ENCODE data around the gene ZNF791. TPM values are rescaled to one million over a fixed set of nuclear protein-coding genes. Genes with fewer than 3 reads are reported as not detected.
"Not testable (repeated sequence)": the region's sequence is repeated elsewhere in the genome, so short reads cannot be mapped to it uniquely, and the experiment has no call there.

The ZNF791 gene
- total RNA-seq = 10 to 100 TPM; 33.4 to 54.6 (median 43.9) TPM
- 34.5 TPM for total RNA-seq (2013)
- 38.8 to 164 (median 81.8) reads per million in 29 experiments for total RNA-seq

- peaks cover 43 to 50% (median 48%) of the 10 kb centered on the region in 3 donors for H3K4me1 Mint-ChIP-seq
- H3K36me3 Mint-ChIP-seq = peaks cover 10% of the 10 kb centered on the region
- Histone ChIP-seq H3K36me3 (ENCODE audit: control insufficient read depth in 2 of 2, extremely low read depth in 1 of 2, insufficient read depth in 1 of 2, low read length in 1 of 2) (peaks cover 0 to 18% of the 10 kb centered on the region in 2 donors), H3K27ac (ENCODE audit: low read length) (peak within 1 kb of the TSS; percentile 95), H3K4me3 (ENCODE audit: control insufficient read depth in 1 of 2, extremely low read depth in 1 of 2, low read length in 1 of 2) (peak within 1 kb of the TSS; percentile 98 to 100), H3K27me3 (replicated peaks in 1 of 2; ENCODE audit: control insufficient read depth in 2 of 2, extremely low read depth in 1 of 2, insufficient read depth in 2 of 2, low read length in 1 of 2) (no peaks in the 10 kb centered on the region), H3K9me3 (no peaks in the 10 kb centered on the region), H3K4me1 (ENCODE audit: control insufficient read depth in 1 of 2, extremely low read depth in 1 of 2, insufficient read depth in 2 of 2, low read length in 2 of 2) (peaks cover 20 to 56% of the 10 kb centered on the region in 2 experiments)
- peak; percentile 85 to 95 (median 92) for ATAC-seq (replicated peaks in 1 of 4)
- POLR2A ChIA-PET = interaction anchor here in 1 of 2 donors (0.6 to 0.7 kb wide), 2 partner anchors 23 to 126 kb away, joined by 5 to 6 read pairs; partner anchors contain the start of gene GET3
- peak within 1 kb of the TSS; percentile 98 to 99 for H3K27ac Mint-ChIP-seq
- CTCF ChIA-PET = interaction anchor here in 1 of 2 donors (0.6 to 2.0 kb wide), 2 partner anchors 29 to 1893 kb away, joined by 5 to 11 read pairs; no protein-coding TSS in a partner anchor
- H3K4me3 Mint-ChIP-seq = peak within 1 kb of the TSS; percentile 99 to 100 (median 99)
- peak; percentile 88 to 99 (median 96) for DNase-seq
- no peaks in the 10 kb centered on the region for H3K9me3 Mint-ChIP-seq
- H3K27me3 Mint-ChIP-seq = no peaks in the 10 kb centered on the region
- WGBS (ENCODE audit: insufficient coverage) = under 1% methylated on average over 52 of the region's 61 CpGs
Measured at GRCh38 chr19:12610540-12611360, at the start of gene ZNF791, which contains the start of gene ZNF490. Gene ZNF791 (plus strand): TSS chr19:12610920. CDS start chr19:12611080, 160 bp downstream. Gene ZNF490 (minus strand): TSS chr19:12610813. CDS start chr19:12610680, 133 bp downstream.

DNA sequence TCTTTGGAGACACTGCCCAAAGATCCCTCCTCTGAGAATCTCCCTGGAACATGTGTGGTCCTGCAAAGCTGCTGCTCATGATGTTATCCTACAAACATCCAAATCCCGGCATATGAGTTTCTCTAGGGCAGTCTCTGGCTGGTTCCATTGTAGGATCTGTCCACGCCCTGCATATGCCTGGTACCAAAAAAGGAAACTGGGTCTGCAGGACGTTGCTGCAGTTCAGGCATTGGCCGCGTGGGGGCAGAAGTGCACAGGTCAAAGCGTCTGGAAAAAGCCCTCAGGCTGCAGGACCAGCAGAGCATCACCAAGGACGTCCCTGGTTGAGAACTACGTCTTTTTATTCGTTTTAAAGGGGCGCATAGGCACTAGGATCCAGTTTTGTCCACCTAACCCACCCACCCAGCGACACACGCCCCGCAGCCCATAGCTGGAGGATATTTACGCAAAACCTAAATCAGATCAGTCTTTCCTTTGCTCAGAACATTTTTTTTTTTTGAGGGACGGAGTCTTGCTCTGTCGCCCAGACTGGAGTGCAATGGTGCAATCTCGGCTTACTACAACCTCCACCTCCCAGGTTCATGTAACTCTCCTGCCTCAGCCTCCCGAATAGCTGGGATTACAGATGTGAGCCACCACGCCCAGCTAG, 46.6 kb upstream of the ZNF791 start:
- H3K4me1 ChIP-seq (ENCODE audit: control insufficient read depth in 1 of 2, extremely low read depth in 1 of 2, insufficient read depth in 2 of 2, low read length in 2 of 2) = peaks cover 0 to 6% of the 10 kb centered on the region in 2 experiments
- Mint-ChIP-seq H3K4me1 (peaks cover 4 to 6% (median 5%) of the 10 kb centered on the region in 3 donors), H3K27me3 (peaks cover 0 to 1% of the 10 kb centered on the region in 2 donors), H3K27ac (peak overlapping the region in 1 of 2 donors; percentile 12), H3K36me3 (no peaks in the 10 kb centered on the region), H3K9me3 (no peaks in the 10 kb centered on the region), H3K4me3 (no peak overlapping the region)
- no peaks in the 10 kb centered on the region for H3K9me3 ChIP-seq
- no peaks in the 10 kb centered on the region for H3K36me3 ChIP-seq (ENCODE audit: control insufficient read depth in 2 of 2, extremely low read depth in 1 of 2, insufficient read depth in 1 of 2, low read length in 1 of 2)
- peak; percentile 94 to 96 (median 95) for ATAC-seq (replicated peaks in 1 of 4)
- POLR2A ChIA-PET = no interaction called here
- WGBS (ENCODE audit: insufficient coverage) = 16% methylated on average over 13 of the region's 19 CpGs
- CTCF ChIA-PET = interaction anchor here (0.5 to 1.5 kb wide), 10 partner anchors 15 to 283 kb away, joined by 3 to 7 read pairs (median 4); no protein-coding TSS in a partner anchor
- no peak overlapping the region for H3K4me3 ChIP-seq (ENCODE audit: control insufficient read depth in 1 of 2, extremely low read depth in 1 of 2, low read length in 1 of 2)
- peak; percentile 66 to 94 (median 86) for DNase-seq
- H3K27ac ChIP-seq (ENCODE audit: low read length) = no peak overlapping the region
- no peaks in the 10 kb centered on the region for H3K27me3 ChIP-seq (replicated peaks in 1 of 2; ENCODE audit: control insufficient read depth in 2 of 2, extremely low read depth in 1 of 2, insufficient read depth in 2 of 2, low read length in 1 of 2)

DNA sequence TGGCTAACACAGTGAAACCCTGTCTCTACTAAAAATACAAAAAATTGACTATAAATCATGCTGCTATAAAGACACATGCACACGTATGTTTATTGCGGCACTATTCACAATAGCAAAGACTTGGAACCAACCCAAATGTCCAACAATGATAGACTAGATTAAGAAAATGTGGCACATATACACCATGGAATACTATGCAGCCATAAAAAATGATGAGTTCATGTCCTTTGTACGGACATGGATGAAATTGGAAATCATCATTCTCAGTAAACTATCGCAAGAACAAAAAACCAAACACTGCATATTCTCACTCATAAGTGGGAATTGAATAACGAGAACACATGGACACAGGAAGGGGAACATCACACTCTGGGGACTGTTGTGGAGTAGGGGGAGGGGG, 44.3 kb upstream of the ZNF791 start:
- POLR2A ChIA-PET; H3K9me3 Mint-ChIP-seq; H3K27me3 ChIP-seq (replicated peaks in 1 of 2; ENCODE audit: control insufficient read depth in 2 of 2, extremely low read depth in 1 of 2, insufficient read depth in 2 of 2, low read length in 1 of 2); H3K4me3 ChIP-seq (ENCODE audit: control insufficient read depth in 1 of 2, extremely low read depth in 1 of 2, low read length in 1 of 2); H3K4me3 Mint-ChIP-seq; H3K4me1 ChIP-seq (ENCODE audit: control insufficient read depth in 1 of 2, extremely low read depth in 1 of 2, insufficient read depth in 2 of 2, low read length in 2 of 2); H3K9me3 ChIP-seq; ATAC-seq (replicated peaks in 1 of 4); H3K36me3 ChIP-seq (ENCODE audit: control insufficient read depth in 2 of 2, extremely low read depth in 1 of 2, insufficient read depth in 1 of 2, low read length in 1 of 2); DNase-seq; H3K36me3 Mint-ChIP-seq; H3K27ac ChIP-seq (ENCODE audit: low read length); H3K27me3 Mint-ChIP-seq; H3K4me1 Mint-ChIP-seq; H3K27ac Mint-ChIP-seq: not testable (repeated sequence)
- CTCF ChIA-PET = interaction anchor here in 1 of 2 donors (0.6 kb wide), 1 partner anchor 179 kb away, joined by 3 read pairs; no protein-coding TSS in a partner anchor
- WGBS (ENCODE audit: insufficient coverage) = no CpG with 5 or more reads among the region's 5 CpGs

- Histone ChIP-seq H3K27me3 (replicated peaks in 1 of 2; ENCODE audit: control insufficient read depth in 2 of 2, extremely low read depth in 1 of 2, insufficient read depth in 2 of 2, low read length in 1 of 2) (no peaks in the 10 kb centered on the region), H3K36me3 (ENCODE audit: control insufficient read depth in 2 of 2, extremely low read depth in 1 of 2, insufficient read depth in 1 of 2, low read length in 1 of 2) (no peaks in the 10 kb centered on the region), H3K27ac (ENCODE audit: low read length) (no peak overlapping the region), H3K4me3 (ENCODE audit: control insufficient read depth in 1 of 2, extremely low read depth in 1 of 2, low read length in 1 of 2) (no peak overlapping the region), H3K4me1 (ENCODE audit: control insufficient read depth in 1 of 2, extremely low read depth in 1 of 2, insufficient read depth in 2 of 2, low read length in 2 of 2) (peaks cover 0 to 6% of the 10 kb centered on the region in 2 experiments), H3K9me3 (no peaks in the 10 kb centered on the region)
- DNase-seq = no peak
- Mint-ChIP-seq H3K9me3 (no peaks in the 10 kb centered on the region), H3K36me3 (no peaks in the 10 kb centered on the region), H3K4me3 (no peak overlapping the region), H3K27me3 (peaks cover 0 to 1% of the 10 kb centered on the region in 2 donors), H3K4me1 (peaks cover 4 to 8% (median 6%) of the 10 kb centered on the region in 3 donors), H3K27ac (no peak overlapping the region)
- CTCF ChIA-PET = no interaction called here
- ATAC-seq (replicated peaks in 1 of 4) = no peak
- WGBS (ENCODE audit: insufficient coverage) = 100% methylated on average over 3 of the region's 4 CpGs
- POLR2A ChIA-PET = no interaction called here
Measured at GRCh38 chr19:12567951-12568350, 42.8 kb upstream of the ZNF791 start.

DNA sequence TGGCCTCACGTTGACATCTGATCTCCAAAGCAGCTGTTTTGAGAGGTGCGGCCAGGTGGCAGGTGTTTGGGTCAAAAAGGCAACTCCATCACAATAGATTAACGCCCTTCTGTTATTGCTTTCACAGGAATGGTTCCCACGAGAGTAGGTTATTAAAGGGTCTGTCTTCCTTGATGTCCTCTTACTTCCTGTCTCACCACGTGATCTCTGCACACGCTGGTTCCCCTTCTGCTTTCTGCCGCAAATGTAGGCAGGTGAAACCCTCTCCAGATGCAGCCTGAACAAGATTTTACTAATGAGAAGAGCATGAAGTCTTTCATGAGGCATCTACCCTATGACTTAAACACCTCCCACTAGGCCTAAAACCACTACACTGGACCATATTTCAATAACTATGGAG, 36.7 kb upstream of the ZNF791 start:
- H3K4me3 Mint-ChIP-seq = peak overlapping the region in 1 of 3 donors; percentile 51
- ChIA-PET POLR2A (no interaction called here), CTCF (no interaction called here)
- H3K27ac Mint-ChIP-seq = peak overlapping the region in 1 of 2 donors; percentile 84
- no peaks in the 10 kb centered on the region for H3K9me3 Mint-ChIP-seq
- Histone ChIP-seq H3K36me3 (ENCODE audit: control insufficient read depth in 2 of 2, extremely low read depth in 1 of 2, insufficient read depth in 1 of 2, low read length in 1 of 2) (no peaks in the 10 kb centered on the region), H3K4me3 (ENCODE audit: control insufficient read depth in 1 of 2, extremely low read depth in 1 of 2, low read length in 1 of 2) (no peak overlapping the region), H3K9me3 (no peaks in the 10 kb centered on the region), H3K27me3 (replicated peaks in 1 of 2; ENCODE audit: control insufficient read depth in 2 of 2, extremely low read depth in 1 of 2, insufficient read depth in 2 of 2, low read length in 1 of 2) (no peaks in the 10 kb centered on the region), H3K4me1 (ENCODE audit: control insufficient read depth in 1 of 2, extremely low read depth in 1 of 2, insufficient read depth in 2 of 2, low read length in 2 of 2) (peaks cover 7 to 9% of the 10 kb centered on the region in 2 experiments), H3K27ac (ENCODE audit: low read length) (no peak overlapping the region)
- peak in 7 of 35 experiments; percentile 3 to 32 (median 13) for DNase-seq
- ATAC-seq (replicated peaks in 1 of 4) = peak in 3 of 4 experiments; percentile 57 to 70 (median 65)
- H3K27me3 Mint-ChIP-seq = no peaks in the 10 kb centered on the region
- H3K36me3 Mint-ChIP-seq = peaks cover 9% of the 10 kb centered on the region
- peaks cover 11 to 16% (median 12%) of the 10 kb centered on the region in 3 donors for H3K4me1 Mint-ChIP-seq
- 33% methylated on average over 4 of the region's 7 CpGs for WGBS (ENCODE audit: insufficient coverage)

DNA sequence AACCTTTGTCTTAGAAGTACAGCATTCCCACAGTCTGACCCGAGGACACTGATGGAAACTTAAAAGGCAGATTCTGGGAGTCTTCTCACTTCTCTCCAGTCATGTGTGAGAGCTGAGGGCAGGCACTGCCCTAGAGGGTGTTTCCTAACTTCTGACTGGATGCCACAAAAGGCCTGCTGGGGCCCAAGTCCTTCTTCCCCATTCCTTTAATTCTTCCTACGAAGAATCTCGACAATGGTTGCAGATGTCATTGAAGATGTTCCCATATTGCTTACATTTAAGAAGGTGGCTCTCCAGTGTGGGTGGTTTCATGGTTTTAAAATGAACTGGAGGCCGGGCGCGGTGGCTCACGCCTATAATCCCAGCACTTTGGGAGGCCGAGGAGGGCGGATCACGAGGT, 32.1 kb upstream of the ZNF791 start:
- Mint-ChIP-seq H3K27ac (no peak overlapping the region), H3K36me3 (peaks cover 48% of the 10 kb centered on the region), H3K27me3 (no peaks in the 10 kb centered on the region), H3K9me3 (peaks cover 0 to 17% (median 13%) of the 10 kb centered on the region in 3 donors), H3K4me3 (no peak overlapping the region), H3K4me1 (peaks cover 11 to 12% (median 12%) of the 10 kb centered on the region in 3 donors)
- peaks cover 3 to 27% of the 10 kb centered on the region in 2 donors for H3K36me3 ChIP-seq (ENCODE audit: control insufficient read depth in 2 of 2, extremely low read depth in 1 of 2, insufficient read depth in 1 of 2, low read length in 1 of 2)
- H3K27ac ChIP-seq (ENCODE audit: low read length) = no peak overlapping the region
- 100% methylated on average over 1 of the region's 10 CpGs for WGBS (ENCODE audit: insufficient coverage)
- ChIA-PET CTCF (interaction anchor here (0.6 to 0.7 kb wide), 2 partner anchors 14 to 79 kb away, joined by 4 to 6 read pairs; no protein-coding TSS in a partner anchor), POLR2A (no interaction called here)
- peaks cover 6% of the 10 kb centered on the region for H3K9me3 ChIP-seq
- peaks cover 7 to 8% of the 10 kb centered on the region in 2 experiments for H3K4me1 ChIP-seq (ENCODE audit: control insufficient read depth in 1 of 2, extremely low read depth in 1 of 2, insufficient read depth in 2 of 2, low read length in 2 of 2)
- DNase-seq (no peak), ATAC-seq (replicated peaks in 1 of 4) (no peak)
- no peak overlapping the region for H3K4me3 ChIP-seq (ENCODE audit: control insufficient read depth in 1 of 2, extremely low read depth in 1 of 2, low read length in 1 of 2)
- no peaks in the 10 kb centered on the region for H3K27me3 ChIP-seq (replicated peaks in 1 of 2; ENCODE audit: control insufficient read depth in 2 of 2, extremely low read depth in 1 of 2, insufficient read depth in 2 of 2, low read length in 1 of 2)

All from T-cell (primary cell).